Globus pallidus (tissue), 1 donor: ENCODE measurements around the gene IST1.

Experiments used
- DNase-seq: peaks from one replicate; pipeline ENCODE4 v3.0.0-alpha.2; 2015; ENCODE audit warnings: low spot score

IST1 gene

GRCh38 chr16:71919035-71919434 is 23.7 kb downstream of the IST1 start:
- peak; percentile 33 for DNase-seq

GRCh38 chr16:71920658-71921057 is 25.3 kb downstream of the IST1 start:
- DNase-seq = no peak

DNA sequence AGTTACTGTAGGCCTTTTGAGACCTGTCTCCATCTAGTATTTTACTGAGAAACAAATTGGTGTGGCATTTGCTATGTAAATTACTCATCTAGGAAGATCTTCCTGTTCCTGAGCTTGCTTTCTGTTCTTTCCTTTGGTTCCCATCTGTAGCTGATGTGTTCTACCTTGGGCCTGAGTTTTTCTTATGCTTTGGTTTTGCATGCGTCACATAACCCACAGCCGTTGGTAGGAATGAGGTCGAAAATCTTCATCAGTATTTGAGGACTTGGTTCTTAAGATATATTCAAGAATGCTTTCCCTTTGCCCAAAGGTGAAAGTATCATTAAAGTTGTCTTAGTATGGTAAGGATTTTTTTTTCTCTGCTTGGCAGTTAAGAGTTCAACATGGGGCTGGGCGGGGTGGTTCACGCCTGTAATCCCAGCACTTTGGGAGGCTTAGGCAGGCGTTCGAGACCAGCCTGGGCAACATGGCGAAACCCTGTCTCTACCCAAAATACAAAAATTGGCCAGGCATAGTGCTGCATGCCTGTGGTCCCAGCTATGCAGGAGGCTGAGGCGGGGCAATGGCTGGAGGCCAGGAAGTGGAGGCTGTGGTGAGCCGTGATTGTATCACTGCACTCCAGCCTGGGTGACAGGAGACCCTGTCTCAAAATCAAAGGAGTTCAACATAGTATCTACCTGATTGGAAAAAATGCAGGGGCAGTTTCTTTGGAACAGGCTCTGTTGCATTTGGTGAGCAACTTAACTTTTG is 28.8 kb downstream of the IST1 start:
- no peak for DNase-seq

GRCh38 chr16:71924710-71925109 is 29.4 kb downstream of the IST1 start:
- DNase-seq = no peak

GRCh38 chr16:71927383-71927782 is 32.1 kb downstream of the IST1 start:
- DNase-seq = peak; percentile 16

DNA sequence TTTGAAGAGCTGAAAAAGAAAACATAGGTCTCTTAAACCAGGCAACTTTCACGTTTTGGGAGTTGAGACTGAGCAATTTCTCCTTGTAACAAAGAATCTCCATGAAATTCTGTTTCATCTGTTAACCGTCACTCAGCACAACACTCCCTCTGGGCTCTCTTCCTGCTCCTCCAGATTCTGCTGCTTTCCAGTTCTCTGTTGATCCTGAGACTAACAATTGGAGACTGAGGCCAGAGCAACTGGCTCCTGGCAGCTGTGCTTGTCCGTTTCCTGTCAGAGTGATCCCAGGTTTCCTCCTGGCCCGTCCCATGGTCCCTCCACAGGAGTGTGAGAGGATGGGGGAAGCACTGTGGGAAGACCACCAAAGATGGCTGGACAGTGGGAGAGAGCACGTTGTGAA is 32.5 kb downstream of the IST1 start:
- DNase-seq = no peak

DNA sequence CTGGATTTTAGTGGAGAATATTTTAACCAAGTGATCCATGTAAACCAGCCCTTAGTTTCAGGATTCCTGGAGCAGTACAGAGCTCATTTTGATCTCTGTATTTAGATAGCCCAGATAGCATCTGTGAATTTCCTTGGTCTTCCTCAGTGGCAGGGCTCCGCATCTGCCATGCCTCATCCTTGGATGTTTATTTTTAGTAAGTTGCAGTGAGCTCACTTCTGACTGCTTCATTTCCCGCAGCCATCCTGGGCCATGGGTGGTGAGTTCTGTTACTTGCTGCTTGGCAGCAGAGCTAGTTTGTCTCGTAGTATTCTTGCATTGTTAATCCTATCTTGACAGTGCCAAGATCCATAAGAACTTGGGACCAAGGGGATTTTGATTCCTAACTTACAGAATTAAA is 33.7 kb downstream of the IST1 start:
- no peak for DNase-seq

GRCh38 chr16:71930013-71930563 is 34.8 kb downstream of the IST1 start:
- DNase-seq = no peak

DNA sequence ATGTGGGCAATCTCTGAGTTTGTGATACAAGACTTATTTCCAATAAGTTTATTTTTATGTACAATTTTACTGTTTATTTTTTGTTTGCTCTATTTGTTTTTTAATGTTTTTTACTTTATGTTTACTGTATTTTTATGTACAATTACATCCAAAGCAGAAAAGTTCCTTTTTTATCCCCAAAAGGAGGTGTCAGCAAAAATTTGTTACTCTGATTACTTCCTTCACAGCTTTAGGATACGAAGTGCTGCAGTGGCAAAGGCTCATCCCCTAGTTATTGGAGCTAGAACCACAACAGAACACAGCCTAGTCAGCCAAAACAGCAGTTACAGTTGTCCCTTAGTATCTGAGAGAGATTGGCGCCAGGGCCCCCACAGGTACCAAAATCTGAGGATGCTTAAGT is 35.7 kb downstream of the IST1 start:
- DNase-seq = no peak

GRCh38 chr16:71931599-71931998 is 36.3 kb downstream of the IST1 start:
- no peak for DNase-seq

- DNase-seq = no peak
Measured at GRCh38 chr16:71933017-71933416, 37.7 kb downstream of the IST1 start.

DNA sequence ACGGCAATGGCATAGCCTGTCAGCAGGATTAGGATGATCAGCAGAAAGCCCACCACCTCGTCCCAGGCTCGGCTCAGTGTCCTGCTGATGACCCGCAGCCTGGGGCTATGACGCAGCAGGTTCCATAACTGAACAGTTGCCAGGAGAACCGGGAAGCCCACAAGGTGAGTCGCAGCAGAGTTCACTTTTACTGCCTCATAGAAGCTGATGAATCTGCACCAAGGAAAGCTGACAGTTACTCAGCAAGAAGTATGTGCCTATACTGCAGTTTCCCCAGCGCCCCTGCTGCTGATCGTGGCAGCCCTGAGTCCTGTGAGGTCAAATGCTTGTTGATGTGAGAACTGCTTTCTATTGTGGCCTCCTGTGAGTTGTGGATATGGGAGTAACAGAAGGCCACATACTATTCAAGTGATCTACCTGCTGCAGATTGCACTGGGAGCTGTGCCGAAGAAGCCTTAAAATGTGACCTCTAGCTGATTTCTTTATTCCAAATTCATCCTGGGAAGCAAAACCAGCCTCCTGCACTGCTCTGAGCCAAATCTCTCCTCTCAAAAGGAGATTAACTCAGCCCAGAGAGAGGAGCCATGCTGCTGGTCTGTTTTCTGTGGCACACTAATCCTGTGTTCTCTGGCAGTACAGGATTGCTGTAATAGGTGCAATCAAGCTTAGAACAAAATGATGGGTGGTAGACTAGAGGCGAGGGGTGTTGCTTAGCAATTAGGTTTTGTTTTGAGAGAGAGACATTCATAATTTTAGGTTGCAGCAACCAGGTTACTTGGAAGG is 38.8 kb downstream of the IST1 start:
- DNase-seq = no peak

DNA sequence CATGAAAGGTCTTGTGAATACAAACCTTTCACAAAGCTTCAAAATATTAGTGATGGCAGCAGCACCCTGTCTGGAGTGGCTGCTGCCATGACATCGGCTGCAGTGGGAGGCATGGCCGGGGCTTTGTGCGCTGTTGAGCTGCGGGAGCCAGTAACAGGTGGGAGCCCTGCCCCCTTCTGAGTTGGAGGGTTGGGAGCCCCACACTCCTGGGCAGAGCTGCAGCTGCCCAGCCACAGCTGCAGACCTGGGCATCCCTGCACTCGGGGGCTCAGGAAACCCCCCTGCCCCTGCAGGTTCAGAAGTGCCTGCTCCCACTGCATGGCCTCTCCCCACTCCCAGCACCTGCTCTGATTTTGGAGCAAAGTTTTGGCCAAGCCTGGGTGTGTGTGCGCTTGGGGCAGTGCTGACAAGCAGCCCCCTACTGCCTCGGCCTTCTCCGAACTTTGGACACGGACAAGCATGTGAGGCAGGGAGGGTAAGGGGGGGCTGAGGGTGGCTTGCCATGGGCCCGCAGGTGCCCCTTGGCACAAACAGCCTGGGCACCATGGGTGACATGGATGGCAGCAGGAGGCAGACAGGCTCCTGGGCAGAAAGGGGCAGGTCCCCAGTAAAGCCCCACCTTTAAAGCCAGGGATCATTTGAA is 42.7 kb downstream of the IST1 start:
- DNase-seq = no peak

GRCh38 chr16:71943887-71944286 is 48.6 kb downstream of the IST1 start:
- no peak for DNase-seq

DNA sequence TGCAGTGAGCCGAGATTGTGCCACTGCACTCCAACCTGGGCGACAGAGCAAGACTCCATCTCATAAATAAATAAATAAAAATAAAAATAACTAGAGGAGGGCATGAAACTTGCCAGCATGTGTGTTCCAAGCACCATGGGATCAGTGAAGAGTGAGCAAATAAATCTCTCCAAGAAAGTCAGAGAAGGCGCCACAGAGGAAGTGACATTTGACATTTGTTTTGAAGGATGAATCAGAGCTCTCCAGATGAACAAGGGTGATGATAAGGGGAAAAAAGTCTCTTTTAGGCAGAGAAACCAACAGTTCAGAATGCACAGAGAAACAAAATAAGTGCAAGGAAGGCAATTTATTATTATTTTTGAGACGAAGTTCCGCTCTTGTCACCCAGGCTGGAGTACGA is 50.3 kb downstream of the IST1 start:
- no peak for DNase-seq

GRCh38 chr16:71952825-71953224 is 57.5 kb downstream of the IST1 start:
- DNase-seq = no peak

DNA sequence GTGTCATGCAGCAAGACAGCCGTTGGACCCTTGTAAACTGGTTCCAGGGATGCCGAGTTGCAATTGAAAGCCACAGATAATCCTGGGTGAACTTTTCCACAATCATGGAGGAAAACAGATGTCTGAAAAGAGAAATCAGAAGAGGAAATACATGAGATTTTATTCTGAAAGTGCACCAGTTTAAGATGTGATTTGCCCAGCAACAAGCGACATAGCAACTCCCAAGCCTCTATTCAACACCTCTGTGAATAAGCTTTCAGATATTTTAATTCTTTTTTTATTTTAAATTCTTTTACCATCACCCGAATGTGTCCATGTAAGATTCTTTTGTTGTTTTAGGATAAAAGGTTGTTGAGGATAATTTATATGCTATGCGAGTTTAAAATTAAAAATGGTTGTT is 58.8 kb downstream of the IST1 start:
- DNase-seq = no peak

DNA sequence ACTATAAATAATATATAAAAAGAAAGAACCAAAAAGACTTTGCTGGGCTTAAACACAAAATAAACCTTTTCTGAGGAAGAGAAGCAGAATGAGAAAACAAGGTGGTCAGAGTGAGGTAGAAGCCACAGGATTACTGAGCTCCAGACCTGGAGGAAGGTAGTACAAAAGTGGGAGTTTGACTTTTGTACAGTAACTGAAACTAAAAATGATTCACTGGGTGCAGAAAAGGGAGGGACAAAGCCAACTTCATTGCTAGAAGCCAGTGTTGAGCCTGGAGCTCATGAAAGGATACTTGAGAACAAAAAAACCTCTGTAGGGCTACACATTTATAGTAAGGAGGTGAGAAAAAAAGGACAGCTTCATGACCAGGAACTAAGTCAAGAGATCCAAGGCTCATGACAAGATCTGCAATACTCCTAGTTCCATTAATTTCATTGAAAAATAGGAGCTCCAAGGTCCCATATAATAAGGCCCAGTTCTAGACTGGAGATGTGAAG is 59.4 kb downstream of the IST1 start:
- DNase-seq = no peak

DNA sequence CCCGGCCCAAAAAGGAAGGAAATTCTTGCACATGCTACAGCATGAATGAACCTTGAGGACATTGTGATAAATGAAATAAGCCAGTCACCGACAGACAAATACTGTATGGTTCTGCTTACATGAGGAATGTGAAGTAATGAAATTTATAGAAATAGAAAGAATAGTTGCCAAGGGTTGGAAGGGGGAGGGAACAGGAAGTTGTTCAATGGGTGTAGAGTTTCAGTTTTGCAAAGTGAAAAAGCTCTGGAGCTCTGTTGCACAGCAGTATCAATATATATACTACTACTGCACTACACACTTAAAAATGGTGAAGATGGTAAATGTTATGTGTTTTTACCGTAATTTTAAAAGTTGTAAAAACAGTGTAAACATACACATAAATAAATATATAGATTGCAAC is 61.2 kb downstream of the IST1 start:
- no peak for DNase-seq

GRCh38 chr16:71961066-71962039 is 66.0 kb downstream of the IST1 start:
- DNase-seq = peak; percentile 90

GRCh38 chr16:71963125-71963875 is 68.0 kb downstream of the IST1 start:
- no peak for DNase-seq
